Lung microvascular endothelial cell (primary cell): ENCODE data around the gene UGT2B7. TPM values are rescaled to one million over a fixed set of nuclear protein-coding genes. Genes with fewer than 3 reads are reported as not detected.
"Not testable (repeated sequence)": the region's sequence is repeated elsewhere in the genome, so short reads cannot be mapped to it uniquely, and the experiment has no call there.

Experiments used
- DNase-seq, 2 donors: peaks; one replicate each; pipeline versions ENCODE4 v3.0.0 to v3.0.0-alpha.2; 2010; ENCODE audit warnings: low read depth in 2 of 2
- total RNA-seq: library from RNA; depleted of rRNA; stranded (reverse); fragments of >200 nt; gene quantifications from 2 replicates; pipeline ENCODE4 v1.2.1, GENCODE V29; 2014

Gene UGT2B7
- total RNA-seq, result not detected in 2 replicates

- DNase-seq, result no peak
Observed at GRCh38 chr4:69096111-69096656, at the start of gene UGT2B7. Gene UGT2B7 (plus strand): TSS chr4:69096474. CDS start chr4:69096521, 47 bp downstream.

GRCh38 chr4:69049860-69050259 lies 46.4 kb upstream of the UGT2B7 start:
- DNase-seq, result no peak

- DNase-seq, result not testable (repeated sequence)
Observed at GRCh38 chr4:69050853-69051575, 45.3 kb upstream of the UGT2B7 start.

- no peak for DNase-seq
Observed at GRCh38 chr4:69051576-69051943, 44.7 kb upstream of the UGT2B7 start.

GRCh38 chr4:69053309-69053885 lies 42.9 kb upstream of the UGT2B7 start:
- DNase-seq, result not testable (repeated sequence)

GRCh38 chr4:69054033-69054432 lies 42.2 kb upstream of the UGT2B7 start:
- DNase-seq, result not testable (repeated sequence)

GRCh38 chr4:69054578-69055200 lies 41.6 kb upstream of the UGT2B7 start:
- peak; percentile 82 to 95 for DNase-seq

- DNase-seq, result no peak
Observed at GRCh38 chr4:69056150-69056549, 40.1 kb upstream of the UGT2B7 start.

GRCh38 chr4:69056921-69057550 lies 39.2 kb upstream of the UGT2B7 start:
- DNase-seq, result peak in 1 of 2 donors; percentile 12

GRCh38 chr4:69057620-69058409 lies 38.5 kb upstream of the UGT2B7 start:
- DNase-seq, result no peak

- DNase-seq, result no peak
Observed at GRCh38 chr4:69058410-69059059, 37.7 kb upstream of the UGT2B7 start.

- DNase-seq, result peak; percentile 9 to 54
Observed at GRCh38 chr4:69060651-69061308, 35.5 kb upstream of the UGT2B7 start.

- DNase-seq, result no peak
Observed at GRCh38 chr4:69064391-69064790, 31.9 kb upstream of the UGT2B7 start.

GRCh38 chr4:69066945-69067344 lies 29.3 kb upstream of the UGT2B7 start:
- peak in 1 of 2 donors; percentile 54 for DNase-seq

- no peak for DNase-seq
Observed at GRCh38 chr4:69069085-69069484, 27.2 kb upstream of the UGT2B7 start.

GRCh38 chr4:69070590-69070989 lies 25.7 kb upstream of the UGT2B7 start:
- DNase-seq, result no peak

- no peak for DNase-seq
Observed at GRCh38 chr4:69071286-69071685, 25.0 kb upstream of the UGT2B7 start.

- DNase-seq, result no peak
Observed at GRCh38 chr4:69073375-69073774, 22.9 kb upstream of the UGT2B7 start.

GRCh38 chr4:69075061-69075792 lies 21.0 kb upstream of the UGT2B7 start:
- DNase-seq, result no peak
